IMR-90 (cell line): ENCODE measurements around the gene PCDHGA7. TPM values are rescaled to one million over a fixed set of nuclear protein-coding genes. Genes with fewer than 3 reads are reported as not detected.
A peak's percentile ranks its signal among the peaks of the same experiment; 100 is the strongest.

Experiments
- ATAC-seq: fragments of 200-7000 bp; cut with Tn5 transposase; 2 replicates; pipeline ENCODE4 v1.9.1; 2020; ENCODE audit warnings: low read depth, mild to moderate bottlenecking, moderate library complexity
- BruUV-seq: library from RNA; stranded (reverse); fragments of 400-500 nt; replicated peaks from 2 replicates; lab custom pipeline; 2021; lab: Mats Ljungman, UMichigan
- CTCF ChIA-PET: fragments of 300-600 bp; formaldehyde crosslinking; extraction: SDS; loops from one replicate; lab custom pipeline; 2021; ENCODE audit warnings: antibody characterized with exemption; lab: Yijun Ruan, JAX
- POLR2A ChIA-PET: fragments of 300-600 bp; sonication (Branson Sonifier 250); formaldehyde crosslinking; loops from one replicate; lab custom pipeline; 2022; ENCODE audit warnings: antibody characterized with exemption; ENCODE audit not compliant: unreplicated experiment; lab: Charles Lee
- DNase-seq: peaks from one replicate; pipeline ENCODE4 v3.0.0; 2013
- H2AFZ ChIP-seq: replicated peaks from 2 replicates; pipeline ENCODE3; 2013; ENCODE audit warnings: low read length, mild to moderate bottlenecking; ENCODE audit not compliant: poor library complexity
- H2AK5ac ChIP-seq: 2 replicates; pipeline ENCODE4 v1.6.1; 2013; ENCODE audit warnings: low read depth, low read length, inconsistent platforms
- H2AK9ac ChIP-seq: replicated peaks from 2 replicates; pipeline ENCODE3; 2013; ENCODE audit warnings: mild to moderate bottlenecking, low read depth, low read length, moderate library complexity; ENCODE audit not compliant: poor library complexity
- H2BK120ac ChIP-seq: 2 replicates; pipeline ENCODE4 v1.6.1; 2013; ENCODE audit warnings: low read depth, low read length, inconsistent platforms
- H2BK15ac ChIP-seq: 3 replicates; pipeline ENCODE4 v1.6.1; 2013; ENCODE audit warnings: low read depth, low read length, inconsistent platforms
- H2BK20ac ChIP-seq: 2 replicates; pipeline ENCODE4 v1.6.1; 2013; ENCODE audit warnings: low read depth, mild to moderate bottlenecking, inconsistent platforms, low read length, moderate library complexity
- H2BK5ac ChIP-seq: 2 replicates; pipeline ENCODE4 v1.6.1; 2013; ENCODE audit warnings: mild to moderate bottlenecking, low read depth, low read length, inconsistent platforms; ENCODE audit not compliant: poor library complexity, severe bottlenecking
- H3K14ac ChIP-seq: replicated peaks from 2 replicates; pipeline ENCODE4 v1.6.1; 2013; ENCODE audit warnings: low read depth, low read length, inconsistent platforms
- H3K18ac ChIP-seq: 2 replicates; pipeline ENCODE4 v1.6.1; 2013; ENCODE audit warnings: low read depth, low read length, control low read depth
- H3K23ac ChIP-seq: 2 replicates; pipeline ENCODE4 v1.6.1; 2013; ENCODE audit warnings: low read depth, low read length, inconsistent platforms
- H3K27ac ChIP-seq: 2 replicates; pipeline ENCODE4 v1.5.1; 2013; ENCODE audit warnings: mild to moderate bottlenecking, control low read depth, low read length; ENCODE audit not compliant: insufficient read depth
- H3K27me3 ChIP-seq: 2 replicates; pipeline ENCODE4 v1.6.1; 2013; ENCODE audit warnings: low read length; ENCODE audit not compliant: control insufficient read depth, insufficient read depth
- H3K36me3 ChIP-seq: 2 replicates; pipeline ENCODE4 v1.6.1; 2013; ENCODE audit warnings: low read length, mixed read lengths; ENCODE audit not compliant: control insufficient read depth, insufficient read depth
- H3K4ac ChIP-seq: 2 replicates; pipeline ENCODE4 v1.6.1; 2013; ENCODE audit warnings: low read depth, low read length, inconsistent platforms
- H3K4me1 ChIP-seq: 2 replicates; pipeline ENCODE4 v1.6.1; 2013; ENCODE audit warnings: low read length, mixed read lengths; ENCODE audit not compliant: control insufficient read depth, insufficient read depth
- H3K4me2 ChIP-seq: 2 replicates; pipeline ENCODE4 v1.6.1; 2013; ENCODE audit warnings: low read depth, mild to moderate bottlenecking, control low read depth, low read length, moderate library complexity
- H3K4me3 ChIP-seq: 2 replicates; pipeline ENCODE4 v1.5.1; 2013; ENCODE audit warnings: low read depth, mild to moderate bottlenecking, control low read depth, low read length, moderate library complexity; ENCODE audit not compliant: insufficient read depth
- H3K56ac ChIP-seq: 2 replicates; pipeline ENCODE4 v1.6.1; 2013; ENCODE audit warnings: low read length, inconsistent platforms; ENCODE audit not compliant: insufficient read depth; ENCODE audit errors: extremely low read depth
- H3K79me1 ChIP-seq, 2 experiments: 2 replicates each; pipeline ENCODE4 v1.6.1; 2013; ENCODE audit warnings: low read length in 2 of 2, inconsistent platforms in 1 of 2, low read depth in 1 of 2
- H3K9ac ChIP-seq: 2 replicates; pipeline ENCODE4 v1.6.1; 2013; ENCODE audit warnings: low read depth, low read length, control low read depth
- H3K9me1 ChIP-seq: 2 replicates; pipeline ENCODE4 v1.6.1; 2013; ENCODE audit warnings: low read length, inconsistent platforms; ENCODE audit not compliant: insufficient read depth
- H3K9me3 ChIP-seq: 2 replicates; pipeline ENCODE4 v1.6.1; 2013; ENCODE audit warnings: low read length; ENCODE audit not compliant: control insufficient read depth, insufficient read depth
- H4K20me1 ChIP-seq: 2 replicates; pipeline ENCODE4 v1.6.1; 2013; ENCODE audit warnings: low read length, inconsistent platforms; ENCODE audit not compliant: insufficient read depth
- H4K5ac ChIP-seq: 2 replicates; pipeline ENCODE4 v1.6.1; 2013; ENCODE audit warnings: mild to moderate bottlenecking, low read depth, low read length, control low read depth
- H4K8ac ChIP-seq, 2 experiments: 2 replicates each; pipeline ENCODE4 v1.6.1; 2013; ENCODE audit warnings: low read depth in 2 of 2, low read length in 2 of 2, control low read depth in 1 of 2, inconsistent platforms in 1 of 2
- H4K91ac ChIP-seq: 2 replicates; pipeline ENCODE4 v1.6.1; 2013; ENCODE audit warnings: low read depth, low read length, inconsistent platforms; ENCODE audit not compliant: insufficient read depth
- CTCF ChIP-seq: conservative IDR thresholded peaks from 2 replicates; pipeline ENCODE4 v1.5.1; 2012; ENCODE audit warnings: mild to moderate bottlenecking, low read depth, low read length, improper control_type of control experiment
- MXI1 ChIP-seq: IDR thresholded peaks from 2 replicates; pipeline ENCODE4 v1.6.1; 2012; ENCODE audit warnings: low read depth, mild to moderate bottlenecking, low read length, moderate library complexity, borderline replicate concordance
- RAD21 ChIP-seq: IDR thresholded peaks from 2 replicates; pipeline ENCODE4 v1.6.1; 2012; ENCODE audit warnings: low read length, improper control_type of control experiment
- RFX5 ChIP-seq: IDR thresholded peaks from 2 replicates; pipeline ENCODE4 v1.8.0; 2012; ENCODE audit warnings: low read depth, mild to moderate bottlenecking, low read length, moderate library complexity
- WGBS, 2 experiments: methylation state at CpG; one replicate each; pipeline versions ENCODE4 v1.1.5 to v1.1.7; 2013; ENCODE audit warnings: missing lambda C conversion rate in 2 of 2; ENCODE audit not compliant: insufficient read length in 1 of 2; ENCODE audit errors: extremely low coverage in 2 of 2; 5-methylcytosine and 5-hydroxymethylcytosine counted together
- dilution Hi-C: fragments of 300-500 bp; cut with HindIII; formaldehyde crosslinking; loops from one replicate; pipeline ENCODE4 v1.14.3; 2018; ENCODE audit warnings: low sequenced_read_pairs; ENCODE audit not compliant: unreplicated experiment
- in situ Hi-C: fragments of 300-500 bp; cut with MboI; formaldehyde crosslinking; loops from 3 replicates; pipeline ENCODE4 v1.14.3; 2019; ENCODE audit warnings: low sequenced_read_pairs, inconsistent platforms, mixed read lengths
- intact Hi-C: fragments of 100-400 bp; cut with micrococcal nuclease; formaldehyde crosslinking; loops from 2 replicates; pipeline ENCODE4 v1.10.0; 2022
- polyA plus RNA-seq, 3 experiments: library from polyadenylated mRNA; depleted of rRNA; stranded (reverse); fragments of >200 nt; gene quantifications; 2 replicates each; pipeline ENCODE4 v1.2.3, GENCODE V29; 2012; ENCODE audit warnings: low replicate concordance in 1 of 3
- total RNA-seq: library from RNA; depleted of rRNA; stranded (reverse); fragments of >200 nt; gene quantifications from 2 replicates; pipeline ENCODE4 v1.2.3, GENCODE V29; 2012

The PCDHGA7 gene
- total and polyA plus RNA-seq, 2 of the 4 experiments (the other 2 are of a cell fraction) = 3.2 to 3.4 TPM

- in situ Hi-C loops (no loop called here), dilution Hi-C loops (no loop called here), intact Hi-C loops (no loop called here)
- peak within 1 kb of the TSS; percentile 28 for H2AK9ac ChIP-seq
- no peaks in the 10 kb centered on the region for H3K9me1 ChIP-seq
- no peak within 1 kb of the TSS for H3K4ac ChIP-seq
- peaks cover 7% of the 10 kb centered on the region in 2 experiments; a peak in 3 of 4 replicates for H3K79me1 ChIP-seq
- POLR2A ChIA-PET = no interaction called here
- peak within 1 kb of the TSS; percentile 67 for H2AFZ ChIP-seq
- H3K18ac ChIP-seq = no peak within 1 kb of the TSS
- H3K27me3 ChIP-seq = no peaks in the 10 kb centered on the region
- no TSS peak for BruUV-seq
- ATAC-seq = no peak
- no peaks in the 10 kb centered on the region for H4K20me1 ChIP-seq
- no peak within 1 kb of the TSS for H3K23ac ChIP-seq
- H3K4me2 ChIP-seq = no peak within 1 kb of the TSS; the same call in 1 of the 2 replicates
- H2BK120ac ChIP-seq = no peak within 1 kb of the TSS
- H2BK20ac ChIP-seq = no peak within 1 kb of the TSS
- H3K14ac ChIP-seq = no peak within 1 kb of the TSS
- H3K9ac ChIP-seq = no peak within 1 kb of the TSS
- H3K56ac ChIP-seq = no peak within 1 kb of the TSS
- H3K27ac ChIP-seq = no peak within 1 kb of the TSS
- H4K5ac ChIP-seq = no peak within 1 kb of the TSS
- TF ChIP-seq CTCF (peak; percentile 40), RFX5 (no peak), RAD21 (peak; percentile 30; the same call in 1 of the 2 replicates), MXI1 (no peak)
- H3K36me3 ChIP-seq = peaks cover 24% of the 10 kb centered on the region
- H3K4me3 ChIP-seq = no peak within 1 kb of the TSS; the same call in 1 of the 2 replicates
- CTCF ChIA-PET = no interaction called here
- H3K4me1 ChIP-seq = peaks cover 1% of the 10 kb centered on the region; the same call in 1 of the 2 replicates
- no peak within 1 kb of the TSS for H2AK5ac ChIP-seq
- WGBS, 2 experiments = 33% methylated on average over 9 of the region's 38 CpGs; no CpG with 5 or more reads in 1 of the 2 experiments
- peaks cover 51% of the 10 kb centered on the region for H3K9me3 ChIP-seq
- DNase-seq = peak; percentile 49
- H4K91ac ChIP-seq = no peak within 1 kb of the TSS
- H4K8ac ChIP-seq = no peak within 1 kb of the TSS
- no peak within 1 kb of the TSS for H2BK15ac ChIP-seq
- H2BK5ac ChIP-seq = no peak within 1 kb of the TSS
Observed at GRCh38 chr5:141392429-141393198, 10.1 kb downstream of the PCDHGA7 start, which contains the start of gene PCDHGA8. Gene PCDHGA8, plus strand, starts transcription at chr5:141392633. Its CDS starts 181 bp downstream, at chr5:141392814.
